ENCODE results near the gene PYGM.

Gene PYGM

DNA sequence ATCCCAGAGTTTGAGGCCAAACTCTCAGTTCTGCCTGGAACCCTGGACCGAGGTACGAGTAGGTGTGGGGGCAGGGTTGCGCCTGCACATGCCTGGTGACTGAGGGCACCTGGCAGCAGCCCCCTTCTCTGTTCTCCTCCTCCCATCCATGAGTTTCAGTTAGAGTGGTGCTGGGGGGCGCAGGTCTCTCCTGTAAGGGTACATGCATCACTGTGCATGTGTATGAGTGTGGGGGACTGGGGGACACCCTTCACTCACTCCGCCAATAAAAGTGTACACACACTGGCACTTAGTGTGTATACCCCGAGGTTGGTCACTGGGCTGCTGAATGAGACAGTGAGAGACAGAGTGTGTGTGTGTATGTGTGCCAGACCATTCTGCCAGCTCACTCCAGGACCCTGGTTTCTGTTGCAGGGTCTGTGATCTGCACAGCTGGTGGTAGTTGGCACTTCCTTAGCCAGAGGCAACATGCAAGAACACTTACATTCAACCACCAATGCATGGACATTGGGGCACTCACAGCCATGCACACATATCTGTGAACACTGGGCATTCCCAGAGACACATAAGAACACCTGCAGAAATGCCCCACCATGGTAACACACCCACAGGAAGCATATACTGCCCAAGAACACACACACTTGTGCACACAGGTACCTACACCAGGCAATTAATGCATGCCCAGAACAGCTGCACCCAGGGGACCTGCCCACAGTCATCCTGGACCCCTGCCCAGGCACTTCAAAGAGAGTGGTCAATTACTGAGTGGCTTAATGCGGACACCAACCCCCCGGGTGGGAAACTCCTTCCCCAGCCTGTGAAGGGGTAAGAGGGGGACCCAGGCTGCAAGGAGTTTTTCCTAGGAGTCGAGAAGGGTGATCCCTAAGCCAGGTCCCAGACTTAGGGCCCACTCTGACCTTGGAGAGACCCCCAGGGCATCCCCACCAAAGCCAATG, 35.6 kb downstream of the PYGM start:
- H3K4me3 ChIP-seq (ENCODE audit: low read depth, low read length), result peak overlapping the region; percentile 65; the same call in 1 of the 2 replicates
- TF ChIP-seq, protein P1, sequence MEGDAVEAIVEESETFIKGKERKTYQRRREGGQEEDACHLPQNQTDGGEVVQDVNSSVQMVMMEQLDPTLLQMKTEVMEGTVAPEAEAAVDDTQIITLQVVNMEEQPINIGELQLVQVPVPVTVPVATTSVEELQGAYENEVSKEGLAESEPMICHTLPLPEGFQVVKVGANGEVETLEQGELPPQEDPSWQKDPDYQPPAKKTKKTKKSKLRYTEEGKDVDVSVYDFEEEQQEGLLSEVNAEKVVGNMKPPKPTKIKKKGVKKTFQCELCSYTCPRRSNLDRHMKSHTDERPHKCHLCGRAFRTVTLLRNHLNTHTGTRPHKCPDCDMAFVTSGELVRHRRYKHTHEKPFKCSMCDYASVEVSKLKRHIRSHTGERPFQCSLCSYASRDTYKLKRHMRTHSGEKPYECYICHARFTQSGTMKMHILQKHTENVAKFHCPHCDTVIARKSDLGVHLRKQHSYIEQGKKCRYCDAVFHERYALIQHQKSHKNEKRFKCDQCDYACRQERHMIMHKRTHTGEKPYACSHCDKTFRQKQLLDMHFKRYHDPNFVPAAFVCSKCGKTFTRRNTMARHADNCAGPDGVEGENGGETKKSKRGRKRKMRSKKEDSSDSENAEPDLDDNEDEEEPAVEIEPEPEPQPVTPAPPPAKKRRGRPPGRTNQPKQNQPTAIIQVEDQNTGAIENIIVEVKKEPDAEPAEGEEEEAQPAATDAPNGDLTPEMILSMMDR (IDR thresholded peaks at IDR 0.05; ENCODE audit: insufficient read depth, low read depth, low read length, missing control alignments), result no peak
- DNase-seq (ENCODE audit: low read depth), result peak; percentile 44

DNA sequence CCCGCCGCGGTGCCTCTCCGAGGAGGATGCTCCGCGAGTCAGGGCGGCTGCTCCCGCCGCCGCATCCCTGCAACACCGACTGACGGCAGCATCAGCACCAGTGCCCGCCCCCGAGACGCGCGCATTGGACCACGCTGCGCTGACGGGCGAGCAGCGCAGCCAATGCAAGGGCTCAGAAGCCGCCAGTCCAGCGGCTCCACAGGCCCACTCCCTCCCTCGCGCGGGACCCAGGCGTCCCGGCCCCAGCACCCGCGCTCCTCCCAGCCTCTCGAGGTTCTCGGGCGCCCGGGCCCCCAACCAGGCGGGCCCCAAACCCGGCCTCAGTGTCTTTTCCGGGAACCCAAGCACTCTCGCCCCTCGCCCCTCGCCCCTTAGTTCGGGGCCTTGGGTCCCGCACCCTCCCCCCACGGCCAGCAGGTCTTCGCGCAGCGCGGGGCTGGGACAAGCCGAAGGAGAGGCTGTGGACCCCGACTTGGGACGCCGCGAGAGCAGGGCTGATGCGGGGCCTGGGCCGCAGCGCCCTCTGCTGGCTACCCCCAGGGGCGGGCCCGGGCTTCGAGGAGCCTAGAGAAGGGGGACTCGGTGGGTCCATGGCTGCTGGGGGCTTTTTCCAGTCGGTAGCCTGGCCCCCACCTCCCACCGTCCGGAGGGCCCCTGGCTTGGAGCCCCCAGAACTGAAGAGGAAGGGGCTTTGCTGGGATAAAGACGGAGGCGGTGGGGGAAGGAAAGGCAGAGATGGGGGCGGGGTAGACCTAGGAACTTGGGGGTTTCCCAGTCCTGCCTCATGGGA, 36.5 kb downstream of the PYGM start, which contains the start of gene NRXN2:
TSS of gene NRXN2 (minus strand) at position 81 of the 790 bp plus-strand sequence. CDS start 9,498 bp downstream, outside the sequence.
- TF ChIP-seq, protein P1 (IDR thresholded peaks at IDR 0.05; ENCODE audit: insufficient read depth, low read depth, low read length, missing control alignments), result peak; percentile 97
- peak within 1 kb of the TSS; percentile 65 for H3K4me3 ChIP-seq (ENCODE audit: low read depth, low read length)
- peak; percentile 90 for DNase-seq (ENCODE audit: low read depth)

DNA sequence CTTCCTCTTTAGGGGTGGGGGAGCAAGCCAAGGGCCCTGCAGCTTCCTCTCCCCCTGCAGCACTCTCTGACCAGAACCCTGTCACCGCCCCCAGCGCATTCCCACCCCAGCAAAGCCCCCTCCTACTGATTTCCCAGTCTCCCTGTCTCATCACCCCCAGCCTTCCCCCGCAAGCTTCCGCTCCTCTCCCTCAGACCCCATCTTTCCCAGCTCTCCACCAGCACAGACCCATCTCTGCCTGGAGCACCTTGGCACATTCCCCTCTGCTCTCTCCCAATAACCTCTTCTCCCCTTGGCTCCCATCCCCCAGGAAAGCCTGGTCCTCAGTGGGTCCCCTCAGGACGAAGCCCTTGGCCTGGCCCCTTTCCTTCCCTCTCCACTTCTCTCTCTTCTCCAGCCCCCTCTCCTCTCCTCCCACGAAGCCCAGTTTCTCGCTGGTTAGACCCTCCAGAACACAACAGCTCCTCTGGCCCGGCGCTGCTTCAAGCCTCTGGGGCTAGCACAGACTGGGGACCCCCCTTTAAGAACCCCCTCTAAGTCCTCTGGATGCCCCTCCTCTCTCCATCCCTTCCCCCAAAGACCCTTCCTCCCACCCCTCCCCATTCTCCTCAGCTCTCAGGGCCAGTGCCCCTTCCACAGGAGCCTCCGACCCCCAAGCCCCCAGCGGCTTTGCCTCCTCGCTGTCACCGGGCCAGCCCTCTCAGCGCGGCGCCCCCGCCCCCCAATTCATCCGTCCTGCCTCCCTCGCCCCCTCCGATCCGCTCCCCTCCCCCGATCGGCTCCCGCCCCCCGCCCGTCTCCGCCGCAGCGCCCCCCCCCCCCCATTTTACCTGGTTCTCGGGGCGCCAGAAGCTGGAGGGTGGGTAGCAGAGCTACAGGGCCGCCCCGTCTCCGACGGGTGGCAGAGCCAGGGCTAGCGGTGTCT, 37.4 kb downstream of the PYGM start:
- no peak for DNase-seq (ENCODE audit: low read depth)
- no peak overlapping the region for H3K4me3 ChIP-seq (ENCODE audit: low read depth, low read length)
- TF ChIP-seq, protein P1 (IDR thresholded peaks at IDR 0.05; ENCODE audit: insufficient read depth, low read depth, low read length, missing control alignments), result no peak

DNA sequence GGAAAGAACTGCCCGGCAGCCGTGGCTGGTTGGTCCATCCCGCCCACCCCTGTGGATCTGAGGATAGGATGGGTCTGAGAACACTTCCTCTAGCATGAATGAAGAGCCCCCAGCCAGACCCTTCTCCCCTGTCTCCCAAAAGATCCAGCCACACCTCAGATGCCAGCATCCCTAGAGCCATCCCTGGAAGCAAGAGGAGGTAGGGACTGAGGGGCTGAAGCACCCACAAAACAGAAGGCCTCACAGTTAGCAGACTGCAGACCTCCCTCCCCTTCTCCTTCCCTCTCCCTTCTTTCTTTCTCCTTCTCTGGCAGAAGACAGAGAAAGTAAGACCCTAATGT, 38.4 kb downstream of the PYGM start:
- DNase-seq (ENCODE audit: low read depth), result no peak
- no peak overlapping the region for H3K4me3 ChIP-seq (ENCODE audit: low read depth, low read length)
- TF ChIP-seq, protein P1 (IDR thresholded peaks at IDR 0.05; ENCODE audit: insufficient read depth, low read depth, low read length, missing control alignments), result no peak

DNA sequence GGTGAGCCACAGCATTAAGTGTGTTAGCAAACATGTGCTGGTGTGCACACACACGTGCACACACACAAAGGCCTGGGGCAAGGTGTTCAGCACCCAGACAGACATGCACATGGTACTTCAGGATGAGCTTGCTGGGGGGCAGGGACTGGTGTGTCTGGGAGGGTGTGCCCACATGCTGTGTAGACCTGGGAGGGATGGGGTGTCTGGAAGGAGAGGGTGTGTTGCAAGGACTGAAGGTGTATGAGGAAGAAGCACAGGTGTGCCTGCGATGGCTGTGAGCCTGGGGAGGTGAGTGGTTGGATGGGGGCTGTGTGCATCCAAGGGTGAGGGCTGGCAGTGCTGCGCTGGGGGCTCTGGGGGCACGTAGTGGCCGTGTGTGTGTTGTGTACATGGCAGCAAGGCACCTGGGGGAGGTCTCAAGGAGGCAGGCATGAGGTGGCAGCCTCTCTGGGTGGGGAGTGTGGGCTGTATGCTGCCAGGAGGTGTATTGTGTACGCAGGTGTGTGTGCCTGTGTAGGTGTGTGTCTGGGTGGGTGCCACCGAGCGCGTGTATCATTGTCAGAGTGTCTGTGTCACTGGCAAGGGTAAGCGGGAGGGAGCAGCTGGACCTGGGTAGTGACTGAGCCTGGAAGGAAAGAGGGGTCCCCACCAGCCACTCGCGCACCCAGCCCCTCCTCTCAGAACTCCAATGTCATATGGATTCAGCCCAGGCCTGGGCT, 39.0 kb downstream of the PYGM start:
- no peak overlapping the region for H3K4me3 ChIP-seq (ENCODE audit: low read depth, low read length)
- no peak for DNase-seq (ENCODE audit: low read depth)
- TF ChIP-seq, protein P1 (IDR thresholded peaks at IDR 0.05; ENCODE audit: insufficient read depth, low read depth, low read length, missing control alignments), result no peak

All from GM12865 (cell line).